ENCODE measurements around the gene DST.

GRCh38 chr6:56547687-56548086, 95.0 kb downstream of the DST start:
- TF ChIP-seq CTCF (IDR thresholded peaks at IDR 0.05; ENCODE audit: low read depth, low read length, poor library complexity, severe bottlenecking) (no peak), EZH2phosphoT487 (IDR thresholded peaks at IDR 0.05; ENCODE audit: borderline replicate concordance, low read length) (no peak)

Data from DOHH2 (cell line).